Right renal pelvis (tissue), 4 donors: ENCODE data around the gene HRH2. TPM values are rescaled to one million over a fixed set of nuclear protein-coding genes. Genes with fewer than 3 reads are reported as not detected.

Experiments
- DNase-seq, 4 donors: peaks; one replicate each; pipeline ENCODE4 v3.0.0-alpha.2; 2013; ENCODE audit warnings: low read depth in 4 of 4, low spot score in 3 of 4, missing footprints in 1 of 4
- polyA plus RNA-seq, 4 donors: library from polyadenylated mRNA; unstranded; fragments of 120-200 nt; gene quantifications; one replicate each; pipeline ENCODE4 v1.2.1, GENCODE V29; 2013; ENCODE audit not compliant: insufficient read length in 4 of 4

The HRH2 gene
- polyA plus RNA-seq, 4 donors = 2.5 to 4.0 (median 2.8) TPM

GRCh38 chr5:175674731-175675346 lies 17.0 kb downstream of the HRH2 start:
- no peak for DNase-seq

GRCh38 chr5:175675873-175676272 lies 18.0 kb downstream of the HRH2 start:
- DNase-seq = no peak

DNA sequence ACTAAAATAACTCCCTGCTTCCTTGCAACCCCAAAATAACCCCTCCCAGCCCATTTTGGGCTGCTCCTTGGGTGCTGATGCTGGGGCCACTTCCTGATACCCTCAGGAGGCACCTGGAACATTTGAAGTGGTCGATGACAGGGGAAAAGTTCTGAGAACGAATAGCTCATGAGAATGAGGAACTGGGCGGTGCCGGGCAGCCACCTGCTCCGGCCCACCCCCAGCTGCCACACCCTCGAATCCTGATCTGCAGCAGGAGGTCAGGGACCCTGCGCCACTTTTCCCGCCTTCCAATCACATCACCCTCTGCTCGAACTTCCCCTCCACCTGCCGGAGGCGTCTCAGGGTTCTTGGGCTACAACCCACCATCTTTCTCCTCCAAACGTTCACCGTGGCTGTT lies 19.7 kb downstream of the HRH2 start:
- no peak for DNase-seq

DNA sequence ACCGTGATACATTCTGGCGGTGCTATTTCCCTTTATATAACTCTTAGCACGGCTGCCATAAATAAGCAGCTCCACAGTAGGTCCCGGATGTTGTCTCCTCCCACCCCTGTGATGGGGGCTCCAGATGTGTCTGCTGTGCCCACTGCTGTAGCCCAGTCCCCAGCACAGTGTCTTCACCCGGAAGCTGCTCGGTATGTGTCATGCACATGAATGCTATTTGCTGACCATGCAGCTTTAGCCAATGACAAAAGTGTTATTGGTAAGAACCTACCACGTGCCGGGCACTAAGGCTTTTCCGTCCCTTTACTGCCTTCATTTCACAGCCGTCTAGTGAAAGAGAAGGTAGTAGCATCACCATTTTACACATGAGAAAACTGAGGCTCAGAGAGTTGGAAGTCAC lies 20.2 kb downstream of the HRH2 start:
- no peak for DNase-seq

- DNase-seq = no peak
These were observed 21.5 kb downstream of the HRH2 start for GRCh38 chr5:175679411-175679810.

- DNase-seq = no peak
These were observed 22.1 kb downstream of the HRH2 start for GRCh38 chr5:175680020-175680419.

GRCh38 chr5:175680463-175680862 lies 22.6 kb downstream of the HRH2 start:
- no peak for DNase-seq

GRCh38 chr5:175681045-175681967 lies 23.4 kb downstream of the HRH2 start:
- DNase-seq = no peak

- DNase-seq = no peak
These were observed 24.1 kb downstream of the HRH2 start for GRCh38 chr5:175681968-175682340.

DNA sequence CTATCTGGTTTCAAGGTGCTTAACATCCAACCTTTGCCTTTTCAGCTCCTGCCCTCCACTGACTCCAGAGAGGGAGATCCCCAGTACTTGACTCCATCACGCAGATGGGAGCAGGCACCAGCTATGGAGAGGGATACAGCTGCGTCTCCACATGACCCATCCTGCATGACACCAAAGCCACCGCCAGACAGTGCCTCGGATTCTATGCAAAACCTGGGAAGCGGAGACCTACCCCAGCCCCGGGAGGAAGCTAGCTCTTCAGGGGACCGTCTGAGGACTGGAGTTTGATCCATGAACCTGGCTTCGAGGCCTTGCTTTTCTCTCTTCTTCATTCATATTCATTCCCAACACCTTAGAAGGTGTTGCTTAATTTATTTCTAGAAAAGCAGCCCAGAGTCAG lies 24.8 kb downstream of the HRH2 start:
- no peak for DNase-seq

DNA sequence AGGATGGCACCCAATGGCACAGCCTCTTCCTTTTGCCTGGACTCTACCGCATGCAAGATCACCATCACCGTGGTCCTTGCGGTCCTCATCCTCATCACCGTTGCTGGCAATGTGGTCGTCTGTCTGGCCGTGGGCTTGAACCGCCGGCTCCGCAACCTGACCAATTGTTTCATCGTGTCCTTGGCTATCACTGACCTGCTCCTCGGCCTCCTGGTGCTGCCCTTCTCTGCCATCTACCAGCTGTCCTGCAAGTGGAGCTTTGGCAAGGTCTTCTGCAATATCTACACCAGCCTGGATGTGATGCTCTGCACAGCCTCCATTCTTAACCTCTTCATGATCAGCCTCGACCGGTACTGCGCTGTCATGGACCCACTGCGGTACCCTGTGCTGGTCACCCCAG lies 25.4 kb downstream of the HRH2 start:
- no peak for DNase-seq

DNA sequence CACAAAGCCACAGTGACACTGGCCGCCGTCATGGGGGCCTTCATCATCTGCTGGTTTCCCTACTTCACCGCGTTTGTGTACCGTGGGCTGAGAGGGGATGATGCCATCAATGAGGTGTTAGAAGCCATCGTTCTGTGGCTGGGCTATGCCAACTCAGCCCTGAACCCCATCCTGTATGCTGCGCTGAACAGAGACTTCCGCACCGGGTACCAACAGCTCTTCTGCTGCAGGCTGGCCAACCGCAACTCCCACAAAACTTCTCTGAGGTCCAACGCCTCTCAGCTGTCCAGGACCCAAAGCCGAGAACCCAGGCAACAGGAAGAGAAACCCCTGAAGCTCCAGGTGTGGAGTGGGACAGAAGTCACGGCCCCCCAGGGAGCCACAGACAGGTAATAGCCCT lies 26.1 kb downstream of the HRH2 start:
- DNase-seq = no peak

GRCh38 chr5:175684931-175685330 lies 27.1 kb downstream of the HRH2 start:
- DNase-seq = no peak

GRCh38 chr5:175685701-175686350 lies 28.0 kb downstream of the HRH2 start:
- no peak for DNase-seq

DNA sequence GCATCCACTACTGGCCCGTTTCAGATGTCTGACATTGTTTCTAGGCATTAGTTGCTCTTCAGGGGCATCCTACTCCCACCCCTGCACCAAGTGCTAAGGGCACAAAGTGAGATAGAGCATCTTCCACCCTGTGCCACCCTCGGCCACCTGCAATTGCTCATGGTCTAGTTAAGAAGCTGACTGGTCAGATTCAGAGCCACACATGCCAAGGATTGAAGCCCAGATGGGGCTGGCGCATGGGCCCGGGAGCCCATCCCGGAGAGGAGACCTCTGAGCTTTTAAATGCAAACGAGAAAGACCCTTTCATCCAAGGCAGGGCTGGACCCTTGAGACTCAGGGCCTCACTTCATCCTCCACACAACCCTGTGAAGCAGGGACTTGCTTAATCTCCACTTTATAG lies 28.5 kb downstream of the HRH2 start:
- DNase-seq = no peak

DNA sequence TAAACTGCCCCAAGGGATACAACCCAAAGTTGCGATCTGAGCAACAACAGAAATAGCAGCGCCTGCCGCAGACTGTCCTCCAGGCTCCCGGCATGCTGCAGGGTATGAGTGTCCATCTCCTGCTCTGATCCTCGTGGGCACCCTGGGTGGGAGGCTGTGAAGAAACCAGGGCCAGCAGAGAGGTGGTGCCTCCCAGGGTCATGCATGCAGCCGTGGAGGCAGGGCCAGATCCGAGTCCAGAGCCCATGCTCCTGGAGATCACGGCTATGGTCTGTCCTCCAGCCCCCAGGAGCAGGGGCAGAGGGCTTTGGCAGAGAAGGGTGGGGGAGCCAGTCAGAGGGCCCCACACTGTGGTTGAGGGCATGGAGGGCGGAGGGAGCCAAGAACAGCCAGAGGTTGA lies 29.0 kb downstream of the HRH2 start:
- DNase-seq = no peak

- no peak for DNase-seq
These were observed 29.4 kb downstream of the HRH2 start for GRCh38 chr5:175687231-175687701.

GRCh38 chr5:175688352-175689146 lies 30.7 kb downstream of the HRH2 start:
- DNase-seq = no peak

DNA sequence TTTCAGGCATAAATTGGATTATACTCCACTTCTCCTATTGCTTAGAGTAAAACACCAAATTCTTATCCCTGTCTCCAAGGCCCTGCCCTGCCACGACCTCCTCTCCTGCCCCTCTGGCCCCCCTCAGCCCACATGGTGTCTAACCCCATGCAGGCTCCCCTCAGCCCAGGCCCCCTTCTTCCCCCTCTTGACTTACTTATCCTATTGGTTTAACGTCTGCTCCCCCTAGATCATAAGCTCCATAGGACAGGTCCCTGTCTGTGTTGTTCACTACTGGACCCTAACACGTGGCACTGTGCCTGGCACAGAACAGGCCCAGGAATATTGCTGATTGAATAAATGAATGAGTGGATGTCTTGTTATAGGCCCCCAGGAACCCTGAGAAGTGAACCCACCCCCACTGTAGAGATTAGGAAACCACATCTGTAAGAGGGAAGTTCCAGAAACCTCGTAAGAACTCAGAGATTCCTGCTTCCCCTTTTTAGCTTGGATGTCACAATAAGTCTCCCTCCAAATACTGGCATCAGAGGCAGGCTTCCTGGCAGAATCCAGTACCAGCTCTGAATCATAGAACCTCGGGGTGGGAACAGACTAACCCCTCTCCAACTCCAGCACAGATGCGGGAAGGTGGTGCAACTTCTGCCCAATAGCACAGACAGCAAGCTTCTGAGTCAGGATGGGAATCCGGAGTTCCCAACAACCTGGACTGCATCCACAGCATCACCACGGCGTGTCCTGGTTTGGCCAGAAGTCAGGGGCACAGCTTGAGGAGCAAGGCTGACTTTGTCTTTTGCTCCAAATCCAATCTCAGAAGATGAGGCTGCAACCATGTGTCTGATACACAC lies 31.5 kb downstream of the HRH2 start:
- no peak for DNase-seq

DNA sequence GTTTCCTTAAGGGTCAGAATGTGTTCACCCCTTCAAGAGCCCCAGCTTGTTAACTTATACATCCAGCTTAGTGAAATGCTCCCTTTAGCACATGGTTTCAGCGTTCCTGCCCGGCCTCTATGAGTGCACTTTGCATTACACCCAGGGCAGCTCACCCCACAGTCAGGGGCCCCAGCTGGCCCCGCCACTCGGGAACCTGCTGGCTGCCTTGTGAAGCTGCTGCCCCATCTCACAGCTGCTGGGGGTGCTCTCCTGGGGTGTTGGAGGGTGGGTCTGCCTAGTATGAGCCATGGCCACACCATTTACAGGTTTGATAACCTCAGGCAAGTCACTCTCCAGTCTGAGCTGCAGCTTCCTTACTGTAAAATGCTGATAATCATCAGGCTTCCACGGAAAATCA lies 32.2 kb downstream of the HRH2 start:
- DNase-seq = no peak
